HUES48 (cell line): Measurements from ENCODE around the gene TNFRSF25.
"Not testable (repeated sequence)": the region's sequence is repeated elsewhere in the genome, so short reads cannot be mapped to it uniquely, and the experiment has no call there.

Source experiments
- H3K27ac ChIP-seq: one replicate; pipeline ENCODE4 v1.7.0; 2013; ENCODE audit warnings: low read depth, low read length, inconsistent platforms
- H3K27me3 ChIP-seq: 2 replicates; pipeline ENCODE4 v1.6.1; 2013; ENCODE audit warnings: mild to moderate bottlenecking, low read length; ENCODE audit not compliant: control insufficient read depth, insufficient read depth
- H3K36me3 ChIP-seq: 2 replicates; pipeline ENCODE4 v1.6.1; 2013; ENCODE audit warnings: low read length; ENCODE audit not compliant: control insufficient read depth, insufficient read depth
- H3K4me1 ChIP-seq: 2 replicates; pipeline ENCODE4 v1.6.1; 2013; ENCODE audit warnings: mild to moderate bottlenecking, low read length; ENCODE audit not compliant: control insufficient read depth, insufficient read depth
- H3K4me3 ChIP-seq: 2 replicates; pipeline ENCODE4 v1.5.1; 2013; ENCODE audit warnings: mild to moderate bottlenecking, low read depth, low read length
- H3K9ac ChIP-seq: 2 replicates; pipeline ENCODE4 v1.6.1; 2013; ENCODE audit warnings: mild to moderate bottlenecking, low read depth, low read length, moderate library complexity
- H3K9me3 ChIP-seq: 2 replicates; pipeline ENCODE4 v1.6.1; 2013; ENCODE audit warnings: low read length; ENCODE audit not compliant: control insufficient read depth, insufficient read depth

Gene TNFRSF25

DNA sequence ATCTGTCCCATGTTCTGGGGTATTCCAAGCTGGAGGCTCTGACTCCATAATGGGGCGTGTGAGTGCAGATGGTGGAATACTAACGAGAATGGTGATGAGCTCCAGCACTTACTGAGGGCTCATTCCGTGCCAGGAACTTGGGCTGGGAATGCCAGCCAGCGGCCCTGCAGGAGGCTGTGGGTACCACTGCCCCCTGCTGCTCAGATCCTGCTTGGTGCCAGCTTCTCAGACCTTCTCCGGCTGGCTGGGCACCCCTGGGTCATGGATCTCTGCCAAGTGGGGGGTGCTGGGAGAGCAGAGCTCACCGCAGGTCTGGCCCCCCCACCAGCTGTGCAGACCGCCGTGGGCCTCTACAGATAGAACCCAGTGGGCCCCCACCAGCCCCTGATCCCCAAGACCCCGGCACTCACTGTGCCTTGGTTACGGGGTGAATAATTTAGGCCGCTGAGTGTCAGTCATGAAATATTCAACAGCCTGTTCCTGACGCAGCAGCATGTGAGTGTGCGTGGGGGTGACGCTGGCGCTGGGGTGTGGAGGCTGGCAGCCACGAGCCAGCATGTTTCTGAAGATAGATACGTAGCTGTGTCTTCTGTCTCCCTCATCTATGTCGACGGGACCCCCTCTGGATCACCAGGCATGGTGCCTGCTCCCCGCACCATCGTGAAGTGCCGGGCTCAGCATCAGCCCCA, 28.8 kb downstream of the TNFRSF25 start:
- not testable (repeated sequence) for H3K36me3 ChIP-seq, H3K4me3 ChIP-seq, H3K9ac ChIP-seq, H3K9me3 ChIP-seq, H3K4me1 ChIP-seq, H3K27ac ChIP-seq
- H3K27me3 ChIP-seq, result peaks cover 26% of the 10 kb centered on the region

DNA sequence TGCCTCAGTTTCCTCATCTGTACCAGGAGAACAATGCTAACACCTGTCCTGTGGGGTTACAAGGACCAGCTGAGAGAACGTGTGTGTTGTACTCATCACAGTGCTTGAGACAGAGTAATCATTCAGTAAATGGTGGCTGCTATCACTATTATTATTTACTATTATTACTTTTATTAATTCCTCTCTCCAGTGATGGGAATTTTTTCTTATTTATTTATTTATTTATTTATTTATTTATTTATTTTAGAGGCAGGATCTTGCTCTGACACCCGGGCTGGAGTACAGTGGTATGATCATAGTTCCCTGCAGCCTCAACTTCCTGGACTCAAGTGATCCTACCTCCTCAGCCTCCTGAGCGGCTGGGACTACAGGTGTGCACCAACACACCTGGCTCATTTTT, 29.7 kb downstream of the TNFRSF25 start:
- H3K4me3 ChIP-seq, H3K4me1 ChIP-seq, H3K9me3 ChIP-seq, H3K36me3 ChIP-seq, H3K9ac ChIP-seq, H3K27ac ChIP-seq: not testable (repeated sequence)
- H3K27me3 ChIP-seq, result peaks cover 18% of the 10 kb centered on the region

DNA sequence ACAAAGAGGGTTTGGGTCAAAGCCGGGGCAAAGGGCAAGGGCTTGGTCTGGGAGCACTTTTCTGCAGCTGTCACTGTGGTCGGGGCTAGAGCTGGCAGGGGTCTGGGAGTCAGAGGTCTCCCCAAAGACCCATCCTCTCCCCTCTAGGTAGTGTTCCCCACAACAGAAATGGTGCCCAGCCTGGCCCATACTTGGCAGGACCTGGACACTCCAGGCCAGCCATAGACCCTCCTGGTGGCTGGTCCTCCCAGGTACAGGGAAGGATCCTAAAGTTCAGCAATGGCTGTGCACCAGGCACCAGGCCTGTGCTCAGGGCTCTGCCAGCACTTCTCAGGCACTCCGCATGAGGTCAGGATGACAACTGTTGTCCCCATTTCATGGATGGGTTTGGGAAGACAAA, 30.4 kb downstream of the TNFRSF25 start:
- Histone ChIP-seq H3K4me1 (no peaks in the 10 kb centered on the region), H3K9ac (no peak overlapping the region)

GRCh38 chr1:6435129-6435528, 30.8 kb downstream of the TNFRSF25 start:
- H3K9me3 ChIP-seq, result no peaks in the 10 kb centered on the region
- H3K4me1 ChIP-seq, result peaks cover 2% of the 10 kb centered on the region; the same call in 1 of the 2 replicates
- H3K36me3 ChIP-seq, result no peaks in the 10 kb centered on the region
- H3K4me3 ChIP-seq, result no peak overlapping the region
- no peak overlapping the region for H3K9ac ChIP-seq
- H3K27me3 ChIP-seq, result peaks cover 12% of the 10 kb centered on the region
- H3K27ac ChIP-seq, result no peak overlapping the region

More for the DNA sequence above, 30.4 kb downstream of the TNFRSF25 start:
- H3K27me3 ChIP-seq, result peaks cover 12% of the 10 kb centered on the region
- no peaks in the 10 kb centered on the region for H3K36me3 ChIP-seq
- no peaks in the 10 kb centered on the region for H3K9me3 ChIP-seq
- H3K4me3 ChIP-seq, result no peak overlapping the region
- H3K27ac ChIP-seq, result no peak overlapping the region

- Histone ChIP-seq H3K4me3 (no peak overlapping the region), H3K27ac (no peak overlapping the region), H3K9me3 (no peaks in the 10 kb centered on the region), H3K4me1 (peaks cover 4% of the 10 kb centered on the region; the same call in 1 of the 2 replicates), H3K36me3 (no peaks in the 10 kb centered on the region), H3K9ac (no peak overlapping the region), H3K27me3 (peaks cover 2% of the 10 kb centered on the region)
Observed at GRCh38 chr1:6434186-6434585, 31.8 kb downstream of the TNFRSF25 start.

GRCh38 chr1:6431645-6432579, 34.1 kb downstream of the TNFRSF25 start:
- H3K27me3 ChIP-seq, H3K36me3 ChIP-seq, H3K4me3 ChIP-seq, H3K4me1 ChIP-seq, H3K9me3 ChIP-seq, H3K9ac ChIP-seq, H3K27ac ChIP-seq: not testable (repeated sequence)

- H3K27ac ChIP-seq, H3K4me3 ChIP-seq, H3K9me3 ChIP-seq, H3K4me1 ChIP-seq, H3K9ac ChIP-seq, H3K36me3 ChIP-seq: not testable (repeated sequence)
- peaks cover 28% of the 10 kb centered on the region for H3K27me3 ChIP-seq
Observed at GRCh38 chr1:6429660-6430411, 36.1 kb downstream of the TNFRSF25 start.

GRCh38 chr1:6428453-6428852, 37.5 kb downstream of the TNFRSF25 start:
- H3K4me3 ChIP-seq, H3K9ac ChIP-seq, H3K36me3 ChIP-seq, H3K4me1 ChIP-seq, H3K9me3 ChIP-seq, H3K27ac ChIP-seq: not testable (repeated sequence)
- peaks cover 42% of the 10 kb centered on the region for H3K27me3 ChIP-seq

DNA sequence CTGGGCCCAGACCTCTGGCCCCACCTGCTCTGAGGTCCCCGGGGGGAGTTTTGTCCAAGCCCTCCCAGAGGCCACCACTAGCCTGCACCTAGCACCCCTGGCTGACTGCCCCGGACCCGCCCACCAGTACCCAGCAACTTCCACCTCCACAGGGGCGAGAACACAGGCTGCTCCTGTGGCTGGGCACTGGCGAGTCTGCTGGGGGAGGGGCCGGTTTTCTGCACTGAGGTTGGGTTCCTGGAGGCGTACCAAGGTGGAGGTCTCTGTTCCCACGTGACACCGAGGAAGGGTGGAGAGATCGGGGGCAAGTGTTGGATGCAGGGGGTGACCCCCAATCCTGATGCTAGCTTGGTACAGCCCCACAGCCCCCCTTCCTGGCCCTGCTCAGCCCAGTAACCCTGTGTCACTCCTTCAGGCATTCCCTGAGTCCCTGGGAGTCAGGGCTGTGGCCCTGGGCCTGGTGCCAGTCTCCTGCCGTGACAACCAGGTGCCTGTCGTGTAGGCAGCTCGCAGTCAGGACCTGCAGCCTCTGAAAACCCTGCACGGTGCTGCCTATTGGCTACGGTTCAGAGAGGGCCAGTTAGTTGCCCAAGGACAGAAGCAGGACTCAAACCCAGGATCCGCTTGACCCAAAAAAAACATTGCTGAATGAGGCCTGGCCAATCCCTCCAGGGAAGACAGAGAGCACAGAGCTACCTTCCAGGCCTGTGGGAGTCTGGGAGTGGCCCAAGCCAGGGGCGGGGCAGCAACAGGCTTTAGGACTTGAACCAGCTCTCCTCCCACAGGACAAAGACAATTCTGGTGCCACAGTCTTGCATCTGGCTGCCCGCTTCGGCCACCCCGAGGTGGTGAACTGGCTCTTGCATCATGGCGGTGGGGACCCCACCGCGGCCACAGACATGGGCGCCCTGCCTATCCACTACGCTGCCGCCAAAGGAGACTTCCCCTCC, 38.3 kb downstream of the TNFRSF25 start:
- Histone ChIP-seq H3K27ac (no peak overlapping the region), H3K4me3 (no peak overlapping the region), H3K9me3 (no peaks in the 10 kb centered on the region), H3K9ac (no peak overlapping the region), H3K27me3 (peaks cover 49% of the 10 kb centered on the region), H3K36me3 (no peaks in the 10 kb centered on the region), H3K4me1 (peaks cover 7% of the 10 kb centered on the region; the same call in 1 of the 2 replicates)

DNA sequence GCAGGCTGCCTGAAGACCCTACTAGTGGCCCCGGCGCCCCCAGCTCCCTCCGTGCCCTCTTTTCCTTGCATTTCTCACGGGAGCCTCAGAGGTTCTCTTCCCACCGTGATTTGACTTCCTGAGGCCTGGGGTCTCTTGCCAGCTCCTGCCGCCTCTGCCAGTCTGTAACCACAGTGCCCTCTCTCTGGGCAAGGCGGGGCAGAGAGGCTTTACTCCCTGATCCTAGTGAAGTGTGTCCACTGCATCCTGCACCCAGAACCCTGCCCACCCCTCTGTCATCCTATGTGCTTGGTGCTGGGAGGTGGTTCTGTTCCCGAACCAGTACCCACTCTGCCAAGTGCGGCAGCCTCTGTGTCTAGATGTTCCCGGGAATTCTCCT, 39.0 kb downstream of the TNFRSF25 start:
- H3K4me1 ChIP-seq, result peaks cover 7% of the 10 kb centered on the region; the same call in 1 of the 2 replicates
- H3K27me3 ChIP-seq, result peaks cover 56% of the 10 kb centered on the region
- no peaks in the 10 kb centered on the region for H3K36me3 ChIP-seq
- H3K9me3 ChIP-seq, result no peaks in the 10 kb centered on the region
- H3K4me3 ChIP-seq, result no peak overlapping the region
- no peak overlapping the region for H3K27ac ChIP-seq
- no peak overlapping the region for H3K9ac ChIP-seq
